Panc1 (cell line): ENCODE measurements around the gene INPP4B. TPM values are rescaled to one million over a fixed set of nuclear protein-coding genes. Genes with fewer than 3 reads are reported as not detected.

Experiments
- ATAC-seq: fragments of 200-7000 bp; cut with Tn5 transposase; 2 replicates; pipeline ENCODE4 v1.9.1; 2020; ENCODE audit warnings: mild to moderate bottlenecking, moderate library complexity
- BruUV-seq: library from RNA; stranded (reverse); fragments of 400-500 nt; replicated peaks from 2 replicates; lab custom pipeline; 2021; lab: Mats Ljungman, UMichigan
- CTCF ChIA-PET: fragments of 300-600 bp; sonication (Branson Sonifier 250); formaldehyde crosslinking; loops from one replicate; lab custom pipeline; 2022; ENCODE audit warnings: antibody characterized with exemption; lab: Charles Lee
- POLR2A ChIA-PET: fragments of 300-600 bp; sonication (Branson Sonifier 250); formaldehyde crosslinking; loops from one replicate; lab custom pipeline; 2022; ENCODE audit warnings: antibody characterized with exemption; lab: Charles Lee
- DNase-seq: peaks from one replicate; pipeline ENCODE4 v3.0.0-alpha.2; 2010; ENCODE audit warnings: low read depth, low spot score
- H3K27ac ChIP-seq: 2 replicates; pipeline ENCODE4 v1.5.1; 2011; ENCODE audit warnings: mild to moderate bottlenecking, low read length, inconsistent platforms
- H3K27me3 ChIP-seq: fragments of 200-500 bp; sonication (Bioruptor generic); 2 replicates; pipeline ENCODE4 v1.6.0; 2014; ENCODE audit warnings: low read length, inconsistent platforms; ENCODE audit not compliant: control insufficient read depth, insufficient read depth
- H3K36me3 ChIP-seq: fragments of 200-500 bp; sonication (Bioruptor generic); 2 replicates; pipeline ENCODE4 v1.5.1; 2014; ENCODE audit warnings: inconsistent platforms, mild to moderate bottlenecking, low read length, moderate library complexity; ENCODE audit not compliant: control insufficient read depth, insufficient read depth
- H3K4me1 ChIP-seq: 2 replicates; pipeline ENCODE4 v1.5.1; 2011; ENCODE audit warnings: inconsistent platforms, mild to moderate bottlenecking, low read length, moderate library complexity; ENCODE audit not compliant: control insufficient read depth, insufficient read depth
- H3K4me3 ChIP-seq, 2 experiments: 2 replicates each; pipeline ENCODE4 v1.5.1; 2011 to 2012; ENCODE audit warnings: low read depth in 2 of 2, low read length in 2 of 2, mild to moderate bottlenecking in 2 of 2, inconsistent platforms in 1 of 2, moderate library complexity in 1 of 2
- H3K9me3 ChIP-seq: fragments of 200-500 bp; sonication (Bioruptor generic); 2 replicates; pipeline ENCODE4 v1.5.1; 2014; ENCODE audit warnings: low read depth, mild to moderate bottlenecking, inconsistent platforms, low read length, moderate library complexity; ENCODE audit not compliant: control insufficient read depth, insufficient read depth
- POLR2AphosphoS5 ChIP-seq: IDR thresholded peaks from 2 replicates; pipeline ENCODE4 v1.6.1; 2012; ENCODE audit warnings: mild to moderate bottlenecking, low read depth, low read length, moderate library complexity
- SIN3A ChIP-seq: IDR thresholded peaks from 2 replicates; pipeline ENCODE4 v1.6.1; 2012; ENCODE audit warnings: low read depth, mild to moderate bottlenecking, low read length, moderate library complexity, borderline replicate concordance; ENCODE audit not compliant: insufficient read depth
- TCF7L2 ChIP-seq: IDR thresholded peaks from 2 replicates; pipeline ENCODE4 v1.6.1; 2011; ENCODE audit warnings: mild to moderate bottlenecking, low read depth, low read length, inconsistent platforms
- in situ Hi-C: cut with HindIII; loops from 2 replicates; pipeline ENCODE4 v1.10.0; 2016; ENCODE audit warnings: low sequenced_read_pairs, low pct_unique_long_range_greater_than_20kb
- intact Hi-C: fragments of 100-400 bp; cut with micrococcal nuclease; formaldehyde crosslinking; loops from one replicate; pipeline ENCODE4 v1.10.0; 2022; ENCODE audit not compliant: unreplicated experiment
- total RNA-seq: library from RNA; stranded (reverse); gene quantifications from one replicate; pipeline ENCODE4 v1.2.1, GENCODE V29; 2021; ENCODE audit not compliant: unreplicated experiment
- TF ChIP-seq, protein P1 (sequence below): fragments of 450-650 bp; IDR thresholded peaks from 2 replicates; pipeline ENCODE4 v1.5.1; 2017; ENCODE audit warnings: mild to moderate bottlenecking
- TF ChIP-seq, protein P2 (sequence below), 2 experiments: IDR thresholded peaks; 2 replicates each; pipeline ENCODE4 v1.6.1; 2011 to 2012; ENCODE audit warnings: low read depth in 2 of 2, control low read depth in 1 of 2, low read length in 1 of 2, mild to moderate bottlenecking in 1 of 2, moderate library complexity in 1 of 2; ENCODE audit not compliant: insufficient read depth in 1 of 2

The INPP4B gene
- total RNA-seq, 1 experiment from 2014 or later, result 4.5 TPM

DNA sequence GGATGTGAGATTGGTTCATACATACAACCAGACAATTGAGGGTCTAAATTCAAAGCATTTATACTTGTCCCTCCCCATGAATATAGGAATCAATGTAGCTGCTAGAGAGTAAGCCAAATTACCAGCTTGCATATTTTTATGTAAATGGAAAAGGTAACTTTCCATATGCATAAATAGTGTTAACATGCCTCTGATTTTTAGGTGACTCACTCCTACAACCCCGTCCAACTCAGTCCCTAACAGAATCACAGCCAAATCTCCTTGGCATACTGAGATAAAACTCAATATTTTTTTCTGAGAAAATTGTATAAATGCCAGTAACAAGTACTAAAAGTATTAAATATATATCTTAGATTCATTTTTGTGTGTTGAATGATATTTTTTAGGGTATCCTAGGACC, 67.2 kb downstream of the INPP4B start:
- ChIA-PET POLR2A (no interaction called here), CTCF (no interaction called here)
- no peak overlapping the region for H3K4me3 ChIP-seq
- BruUV-seq, result no TSS peak
- DNase-seq, result no peak
- no peak overlapping the region for H3K27ac ChIP-seq
- H3K36me3 ChIP-seq, result no peaks in the 10 kb centered on the region
- H3K27me3 ChIP-seq, result no peaks in the 10 kb centered on the region
- no peaks in the 10 kb centered on the region for H3K9me3 ChIP-seq
- no peaks in the 10 kb centered on the region for H3K4me1 ChIP-seq
- TF ChIP-seq SIN3A (no peak), POLR2AphosphoS5 (no peak), TCF7L2 (no peak)
- TF ChIP-seq, protein P1, sequence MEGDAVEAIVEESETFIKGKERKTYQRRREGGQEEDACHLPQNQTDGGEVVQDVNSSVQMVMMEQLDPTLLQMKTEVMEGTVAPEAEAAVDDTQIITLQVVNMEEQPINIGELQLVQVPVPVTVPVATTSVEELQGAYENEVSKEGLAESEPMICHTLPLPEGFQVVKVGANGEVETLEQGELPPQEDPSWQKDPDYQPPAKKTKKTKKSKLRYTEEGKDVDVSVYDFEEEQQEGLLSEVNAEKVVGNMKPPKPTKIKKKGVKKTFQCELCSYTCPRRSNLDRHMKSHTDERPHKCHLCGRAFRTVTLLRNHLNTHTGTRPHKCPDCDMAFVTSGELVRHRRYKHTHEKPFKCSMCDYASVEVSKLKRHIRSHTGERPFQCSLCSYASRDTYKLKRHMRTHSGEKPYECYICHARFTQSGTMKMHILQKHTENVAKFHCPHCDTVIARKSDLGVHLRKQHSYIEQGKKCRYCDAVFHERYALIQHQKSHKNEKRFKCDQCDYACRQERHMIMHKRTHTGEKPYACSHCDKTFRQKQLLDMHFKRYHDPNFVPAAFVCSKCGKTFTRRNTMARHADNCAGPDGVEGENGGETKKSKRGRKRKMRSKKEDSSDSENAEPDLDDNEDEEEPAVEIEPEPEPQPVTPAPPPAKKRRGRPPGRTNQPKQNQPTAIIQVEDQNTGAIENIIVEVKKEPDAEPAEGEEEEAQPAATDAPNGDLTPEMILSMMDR, result no peak
- TF ChIP-seq, protein P2, sequence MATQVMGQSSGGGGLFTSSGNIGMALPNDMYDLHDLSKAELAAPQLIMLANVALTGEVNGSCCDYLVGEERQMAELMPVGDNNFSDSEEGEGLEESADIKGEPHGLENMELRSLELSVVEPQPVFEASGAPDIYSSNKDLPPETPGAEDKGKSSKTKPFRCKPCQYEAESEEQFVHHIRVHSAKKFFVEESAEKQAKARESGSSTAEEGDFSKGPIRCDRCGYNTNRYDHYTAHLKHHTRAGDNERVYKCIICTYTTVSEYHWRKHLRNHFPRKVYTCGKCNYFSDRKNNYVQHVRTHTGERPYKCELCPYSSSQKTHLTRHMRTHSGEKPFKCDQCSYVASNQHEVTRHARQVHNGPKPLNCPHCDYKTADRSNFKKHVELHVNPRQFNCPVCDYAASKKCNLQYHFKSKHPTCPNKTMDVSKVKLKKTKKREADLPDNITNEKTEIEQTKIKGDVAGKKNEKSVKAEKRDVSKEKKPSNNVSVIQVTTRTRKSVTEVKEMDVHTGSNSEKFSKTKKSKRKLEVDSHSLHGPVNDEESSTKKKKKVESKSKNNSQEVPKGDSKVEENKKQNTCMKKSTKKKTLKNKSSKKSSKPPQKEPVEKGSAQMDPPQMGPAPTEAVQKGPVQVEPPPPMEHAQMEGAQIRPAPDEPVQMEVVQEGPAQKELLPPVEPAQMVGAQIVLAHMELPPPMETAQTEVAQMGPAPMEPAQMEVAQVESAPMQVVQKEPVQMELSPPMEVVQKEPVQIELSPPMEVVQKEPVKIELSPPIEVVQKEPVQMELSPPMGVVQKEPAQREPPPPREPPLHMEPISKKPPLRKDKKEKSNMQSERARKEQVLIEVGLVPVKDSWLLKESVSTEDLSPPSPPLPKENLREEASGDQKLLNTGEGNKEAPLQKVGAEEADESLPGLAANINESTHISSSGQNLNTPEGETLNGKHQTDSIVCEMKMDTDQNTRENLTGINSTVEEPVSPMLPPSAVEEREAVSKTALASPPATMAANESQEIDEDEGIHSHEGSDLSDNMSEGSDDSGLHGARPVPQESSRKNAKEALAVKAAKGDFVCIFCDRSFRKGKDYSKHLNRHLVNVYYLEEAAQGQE (IDR thresholded peaks at IDR 0.05; ENCODE audit: insufficient read depth in 1 of 2, low read depth in 2 of 2, low read length in 1 of 2), result no peak
- ATAC-seq, result no peak
- in situ Hi-C loops, result no loop called here
- intact Hi-C loops, result no loop called here

DNA sequence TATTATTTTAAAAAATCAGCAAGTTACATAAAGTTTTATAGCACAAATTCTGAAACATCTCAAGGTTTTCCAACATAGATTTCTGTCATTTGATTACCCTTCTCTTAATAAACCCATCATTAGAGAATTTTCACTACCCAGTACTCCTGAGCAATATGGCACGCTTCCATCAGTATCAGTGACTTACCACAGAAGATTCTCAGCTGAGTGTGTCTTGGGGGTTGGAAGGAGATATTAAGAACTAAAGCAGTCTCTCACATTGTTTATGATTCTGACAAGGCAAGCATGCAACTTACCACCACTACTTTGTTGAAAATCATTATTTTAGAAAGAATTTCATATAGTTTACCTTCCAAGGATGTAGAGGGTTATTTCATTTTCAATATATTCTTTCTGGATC, 67.7 kb downstream of the INPP4B start:
- Histone ChIP-seq H3K9me3 (no peaks in the 10 kb centered on the region), H3K4me3 (no peak overlapping the region), H3K4me1 (no peaks in the 10 kb centered on the region), H3K27ac (no peak overlapping the region), H3K27me3 (no peaks in the 10 kb centered on the region), H3K36me3 (no peaks in the 10 kb centered on the region)
- ChIA-PET POLR2A (no interaction called here), CTCF (no interaction called here)
- no peak for TF ChIP-seq POLR2AphosphoS5
- TF ChIP-seq TCF7L2, result no peak
- TF ChIP-seq SIN3A, result no peak
- TF ChIP-seq, protein P1, result no peak
- TF ChIP-seq, protein P2 (IDR thresholded peaks at IDR 0.05; ENCODE audit: insufficient read depth in 1 of 2, low read depth in 2 of 2, low read length in 1 of 2), result no peak
- in situ Hi-C loops (no loop called here), intact Hi-C loops (no loop called here)
- BruUV-seq, result no TSS peak
- DNase-seq, result no peak
- ATAC-seq, result no peak
